HG03095 (cell line): ENCODE results near the gene GOLGA8O.
"Not testable (repeated sequence)": the region's sequence is repeated elsewhere in the genome, so short reads cannot be mapped to it uniquely, and the experiment has no call there.

Experiments used
- ATAC-seq: cut with Tn5 transposase; IDR thresholded peaks from one replicate; pipeline ENCODE4 v1.9.1; 2021; ENCODE audit warnings: moderate library complexity; ENCODE audit not compliant: unreplicated experiment

Gene GOLGA8O

GRCh38 chr15:32455534-32455933 lies at the start of gene GOLGA8O:
Gene GOLGA8O, minus strand, starts transcription at chr15:32455634. Its CDS starts 98 bp downstream, at chr15:32455536.
- not testable (repeated sequence) for ATAC-seq

- not testable (repeated sequence) for ATAC-seq
Observed at GRCh38 chr15:32504152-32504811, 48.8 kb upstream of the GOLGA8O start.

GRCh38 chr15:32502946-32503345 lies 47.5 kb upstream of the GOLGA8O start:
- ATAC-seq: not testable (repeated sequence)

- not testable (repeated sequence) for ATAC-seq
Observed at GRCh38 chr15:32492768-32493167, 37.3 kb upstream of the GOLGA8O start.

- ATAC-seq: not testable (repeated sequence)
Observed at GRCh38 chr15:32486474-32486873, 31.0 kb upstream of the GOLGA8O start.

GRCh38 chr15:32483377-32483776 lies 27.9 kb upstream of the GOLGA8O start:
- not testable (repeated sequence) for ATAC-seq

- not testable (repeated sequence) for ATAC-seq
Observed at GRCh38 chr15:32481683-32482082, 26.2 kb upstream of the GOLGA8O start.

- not testable (repeated sequence) for ATAC-seq
Observed at GRCh38 chr15:32468076-32468475, 12.6 kb upstream of the GOLGA8O start.

GRCh38 chr15:32440445-32440977 lies 14.9 kb downstream of the GOLGA8O start:
- ATAC-seq: not testable (repeated sequence)

GRCh38 chr15:32434102-32434963 lies 21.1 kb downstream of the GOLGA8O start:
- ATAC-seq: not testable (repeated sequence)

GRCh38 chr15:32427635-32428034 lies 27.8 kb downstream of the GOLGA8O start:
- ATAC-seq: not testable (repeated sequence)

GRCh38 chr15:32426511-32426910 lies 28.9 kb downstream of the GOLGA8O start:
- not testable (repeated sequence) for ATAC-seq

- not testable (repeated sequence) for ATAC-seq
Observed at GRCh38 chr15:32407903-32408302, 47.5 kb downstream of the GOLGA8O start.

- ATAC-seq: not testable (repeated sequence)
Observed at GRCh38 chr15:32403192-32403591, 52.2 kb downstream of the GOLGA8O start, which contains the start of gene GOLGA8K. Gene GOLGA8K, minus strand, starts transcription at chr15:32403292. Its CDS starts 98 bp downstream, at chr15:32403194.

- ATAC-seq: not testable (repeated sequence)
Observed at GRCh38 chr15:32396522-32396921, 58.9 kb downstream of the GOLGA8O start.
